T-cell (primary cell): ENCODE data around the gene GRIK4. TPM values are rescaled to one million over a fixed set of nuclear protein-coding genes. Genes with fewer than 3 reads are reported as not detected.
A peak's percentile ranks its signal among the peaks of the same experiment; 100 is the strongest.

ENCODE experiments used
- ATAC-seq, 4 experiments: fragments of 200-7000 bp in 3 of 4; fragments of 150-1000 bp in 1 of 4; cut with Tn5 transposase; replicated peaks in 1 of 4; 1 replicate in 3 of 4; 2 replicates in 1 of 4; pipeline ENCODE4 v1.10.0; 2021; ENCODE audit warnings: moderate library complexity in 3 of 4, mild to moderate bottlenecking in 2 of 4, moderate number of reproducible peaks in 1 of 4
- CTCF ChIA-PET, 2 donors: fragments of 300-600 bp; sonication (Branson Sonifier 250); formaldehyde crosslinking; loops; one replicate each; lab custom pipeline; 2022; ENCODE audit warnings: antibody characterized with exemption in 2 of 2; lab: Charles Lee
- POLR2A ChIA-PET, 2 donors: fragments of 300-600 bp; sonication (Branson Sonifier 250); formaldehyde crosslinking; loops; one replicate each; lab custom pipeline; 2022; ENCODE audit warnings: antibody characterized with exemption in 2 of 2; lab: Charles Lee
- DNase-seq, 35 experiments: peaks; one replicate each; pipeline versions ENCODE4 v3.0.0 to v3.0.0-alpha.2; 2013 to 2023
- H3K27ac ChIP-seq: one replicate; pipeline ENCODE4 v1.5.1; 2013; ENCODE audit warnings: low read length
- H3K27me3 ChIP-seq, 2 experiments: replicated peaks in 1 of 2; 1 replicate in 1 of 2; 2 replicates in 1 of 2; pipeline versions ENCODE4 v1.6.1 to v1.7.0; 2013; ENCODE audit warnings: low read length in 1 of 2, mixed read lengths in 1 of 2; ENCODE audit not compliant: control insufficient read depth in 2 of 2, insufficient read depth in 2 of 2; ENCODE audit errors: extremely low read depth in 1 of 2
- H3K36me3 ChIP-seq, 2 donors: 1 replicate in 1 of 2; 2 replicates in 1 of 2; pipeline versions ENCODE4 v1.6.1 to v1.7.0; 2013; ENCODE audit warnings: low read length in 1 of 2; ENCODE audit not compliant: control insufficient read depth in 2 of 2, insufficient read depth in 1 of 2; ENCODE audit errors: extremely low read depth in 1 of 2
- H3K4me1 ChIP-seq, 2 experiments: 1 replicate in 1 of 2; 2 replicates in 1 of 2; pipeline versions ENCODE4 v1.6.1 to v1.7.0; 2013; ENCODE audit warnings: low read length in 2 of 2, mixed read lengths in 1 of 2; ENCODE audit not compliant: insufficient read depth in 2 of 2, control insufficient read depth in 1 of 2; ENCODE audit errors: extremely low read depth in 1 of 2
- H3K4me3 ChIP-seq, 2 donors: 1 replicate in 1 of 2; 2 replicates in 1 of 2; pipeline versions ENCODE4 v1.5.1 to v1.7.0; 2013; ENCODE audit warnings: mild to moderate bottlenecking in 2 of 2, low read length in 1 of 2, moderate library complexity in 1 of 2; ENCODE audit not compliant: control insufficient read depth in 1 of 2; ENCODE audit errors: extremely low read depth in 1 of 2
- H3K9me3 ChIP-seq: 2 replicates; pipeline ENCODE4 v1.7.0; 2013
- H3K27ac Mint-ChIP-seq, 2 donors: one replicate each; pipeline ENCODE4 v1.8.0; 2020 to 2021; ENCODE audit warnings: mild to moderate bottlenecking in 2 of 2, mixed read lengths in 2 of 2
- H3K27me3 Mint-ChIP-seq, 2 donors: one replicate each; pipeline ENCODE4 v1.8.0; 2021 to 2022; ENCODE audit warnings: mixed read lengths in 2 of 2
- H3K36me3 Mint-ChIP-seq: one replicate; pipeline ENCODE4 v1.8.0; 2021; ENCODE audit warnings: mixed read lengths
- H3K4me1 Mint-ChIP-seq, 3 donors: one replicate each; pipeline ENCODE4 v1.8.0; 2020 to 2022; ENCODE audit warnings: mixed read lengths in 3 of 3, mild to moderate bottlenecking in 1 of 3
- H3K4me3 Mint-ChIP-seq, 3 donors: one replicate each; pipeline ENCODE4 v1.8.0; 2020 to 2022; ENCODE audit warnings: mild to moderate bottlenecking in 3 of 3, mixed read lengths in 3 of 3, moderate library complexity in 3 of 3
- H3K9me3 Mint-ChIP-seq, 3 donors: one replicate each; pipeline ENCODE4 v1.8.0; 2020 to 2022; ENCODE audit warnings: mixed read lengths in 3 of 3
- WGBS: methylation state at CpG from one replicate; pipeline ENCODE4 v1.1.5; 2013; ENCODE audit warnings: missing lambda C conversion rate; ENCODE audit not compliant: insufficient coverage; 5-methylcytosine and 5-hydroxymethylcytosine counted together
- total RNA-seq, 35 experiments: library from RNA in 6 of 35; stranded (reverse) in 6 of 35; fragments of 120-200 nt in 1 of 35; gene quantifications; one replicate each; pipeline versions ENCODE4 v1.2.1 to v1.2.4 and lab custom pipeline; 2013 to 2026

The GRIK4 gene
- total RNA-seq, 5 donors from 2014 or later (not counting 1 experiment from before 2014, with no cell fraction given), result 0.09 TPM; not detected in 4

- Mint-ChIP-seq H3K27ac (no peak overlapping the region), H3K27me3 (peaks cover 6 to 19% of the 10 kb centered on the region in 2 donors), H3K9me3 (no peaks in the 10 kb centered on the region), H3K4me3 (no peak overlapping the region), H3K4me1 (no peaks in the 10 kb centered on the region), H3K36me3 (no peaks in the 10 kb centered on the region)
- DNase-seq, result no peak
- Histone ChIP-seq H3K27me3 (peaks cover 0 to 5% of the 10 kb centered on the region in 2 experiments), H3K9me3 (no peaks in the 10 kb centered on the region), H3K4me3 (no peak overlapping the region), H3K27ac (no peak overlapping the region), H3K4me1 (peaks cover 0 to 4% of the 10 kb centered on the region in 2 experiments), H3K36me3 (no peaks in the 10 kb centered on the region)
- no peak for ATAC-seq
- WGBS, result 76% methylated on average over 9 of the region's 14 CpGs
- CTCF ChIA-PET, result interaction anchor here in 1 of 2 donors (0.7 to 1.0 kb wide), 2 partner anchors 20 to 543 kb away, joined by 3 to 5 read pairs; no protein-coding TSS in a partner anchor
- POLR2A ChIA-PET, result no interaction called here
These were observed 417.1 kb downstream of the GRIK4 start for GRCh38 chr11:120928627-120929026.

GRCh38 chr11:120929090-120929489, 417.5 kb downstream of the GRIK4 start:
- Histone ChIP-seq H3K36me3 (no peaks in the 10 kb centered on the region), H3K27me3 (peaks cover 0 to 6% of the 10 kb centered on the region in 2 experiments), H3K4me1 (peaks cover 0 to 4% of the 10 kb centered on the region in 2 experiments), H3K9me3 (no peaks in the 10 kb centered on the region), H3K4me3 (no peak overlapping the region), H3K27ac (no peak overlapping the region)
- no peaks in the 10 kb centered on the region for H3K36me3 Mint-ChIP-seq
- ATAC-seq (no peak), DNase-seq (no peak)
- CTCF ChIA-PET, result no interaction called here
- 89% methylated on average over 9 of the region's 11 CpGs for WGBS
- H3K4me3 Mint-ChIP-seq, result no peak overlapping the region
- no peaks in the 10 kb centered on the region for H3K9me3 Mint-ChIP-seq
- no peaks in the 10 kb centered on the region for H3K4me1 Mint-ChIP-seq
- no peak overlapping the region for H3K27ac Mint-ChIP-seq
- H3K27me3 Mint-ChIP-seq, result peaks cover 6 to 19% of the 10 kb centered on the region in 2 donors
- POLR2A ChIA-PET, result no interaction called here

DNA sequence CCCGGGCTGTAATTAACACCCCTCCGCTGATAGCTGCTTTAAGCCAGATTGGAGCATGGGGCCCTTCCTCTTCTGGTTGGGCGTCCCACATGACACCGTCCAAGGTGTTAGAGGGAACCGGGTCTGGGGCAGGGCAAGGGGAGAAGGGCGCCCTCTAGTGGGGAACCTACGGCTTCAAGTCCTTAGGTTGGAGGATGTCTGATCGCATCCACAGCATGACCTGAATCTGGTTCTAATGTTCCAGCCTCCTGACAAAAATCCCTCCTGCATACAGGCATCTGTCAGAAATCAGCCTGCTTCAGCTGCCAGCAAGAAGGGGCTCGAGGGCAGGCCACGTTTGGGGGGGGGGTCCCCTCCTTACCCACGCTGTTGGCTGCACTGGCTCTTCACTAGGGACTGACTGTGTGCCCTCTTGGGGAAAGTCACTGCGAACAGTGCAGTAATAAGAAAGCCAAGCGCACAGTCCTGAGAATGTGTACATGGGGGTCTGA, 418.2 kb downstream of the GRIK4 start:
- Histone ChIP-seq H3K27me3 (peaks cover 0 to 12% of the 10 kb centered on the region in 2 experiments), H3K4me1 (peaks cover 0 to 4% of the 10 kb centered on the region in 2 experiments), H3K27ac (no peak overlapping the region), H3K36me3 (no peaks in the 10 kb centered on the region), H3K4me3 (no peak overlapping the region), H3K9me3 (no peaks in the 10 kb centered on the region)
- CTCF ChIA-PET, result interaction anchor here in 1 of 2 donors (0.6 to 1.3 kb wide), 4 partner anchors 17 to 1240 kb away, joined by 3 to 4 read pairs (median 3); no protein-coding TSS in a partner anchor
- Mint-ChIP-seq H3K4me1 (no peaks in the 10 kb centered on the region), H3K27me3 (peaks cover 9 to 20% of the 10 kb centered on the region in 2 donors), H3K36me3 (no peaks in the 10 kb centered on the region), H3K4me3 (no peak overlapping the region), H3K9me3 (no peaks in the 10 kb centered on the region), H3K27ac (no peak overlapping the region)
- ATAC-seq (peak in 2 of 4 experiments; percentile 31 to 45), DNase-seq (peak in 23 of 35 experiments; percentile 5 to 58 (median 18))
- POLR2A ChIA-PET, result no interaction called here
- 70% methylated on average over 5 of the region's 13 CpGs for WGBS

GRCh38 chr11:120931057-120931779, 419.7 kb downstream of the GRIK4 start:
- Mint-ChIP-seq H3K4me1 (no peaks in the 10 kb centered on the region), H3K27me3 (peaks cover 16 to 23% of the 10 kb centered on the region in 2 donors), H3K4me3 (no peak overlapping the region), H3K36me3 (no peaks in the 10 kb centered on the region), H3K27ac (no peak overlapping the region), H3K9me3 (no peaks in the 10 kb centered on the region)
- DNase-seq, result no peak
- ChIA-PET CTCF (interaction anchor here in 1 of 2 donors (0.7 to 1.3 kb wide), 2 partner anchors 23 to 39 kb away, joined by 3 read pairs; no protein-coding TSS in a partner anchor), POLR2A (no interaction called here)
- ATAC-seq, result no peak
- Histone ChIP-seq H3K4me3 (no peak overlapping the region), H3K36me3 (no peaks in the 10 kb centered on the region), H3K4me1 (peaks cover 0 to 4% of the 10 kb centered on the region in 2 experiments), H3K27me3 (peaks cover 0 to 12% of the 10 kb centered on the region in 2 experiments), H3K9me3 (no peaks in the 10 kb centered on the region), H3K27ac (no peak overlapping the region)
- 62% methylated on average over 2 of the region's 4 CpGs for WGBS

DNA sequence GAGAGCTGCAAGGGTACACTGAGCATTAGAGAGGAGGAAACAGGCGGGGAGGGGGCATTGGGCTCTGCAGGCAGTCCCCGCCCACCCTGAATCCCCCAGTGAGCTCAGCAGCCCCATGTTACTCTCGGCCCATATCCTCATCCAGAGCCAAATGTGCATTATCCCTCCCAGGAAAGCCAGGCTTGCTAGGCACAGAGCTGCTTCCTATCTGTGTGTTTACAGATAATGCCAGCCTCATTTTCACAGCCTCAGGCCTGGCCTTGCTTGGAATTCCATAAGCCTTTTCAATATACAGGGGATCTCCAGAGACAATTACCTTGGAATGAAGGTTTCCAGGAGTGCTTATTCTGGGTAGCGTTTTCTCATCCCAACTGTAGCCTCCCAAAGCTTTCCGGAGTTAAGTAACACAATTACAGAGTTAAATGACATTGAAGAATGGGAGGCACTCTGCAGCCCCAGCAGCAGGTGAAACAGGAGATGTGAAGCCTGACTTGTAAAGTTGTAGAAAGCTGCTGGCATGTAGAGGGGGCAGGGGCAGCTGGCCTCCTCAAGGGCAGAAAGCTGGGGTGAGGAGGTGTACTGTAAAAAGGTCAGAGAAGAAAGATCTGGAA, 420.9 kb downstream of the GRIK4 start:
- no peaks in the 10 kb centered on the region for H3K36me3 Mint-ChIP-seq
- no peak overlapping the region for H3K27ac ChIP-seq
- ChIA-PET CTCF (interaction anchor here (0.6 to 0.7 kb wide), 5 partner anchors 8 to 571 kb away, joined by 3 to 5 read pairs (median 3); no protein-coding TSS in a partner anchor), POLR2A (no interaction called here)
- H3K9me3 Mint-ChIP-seq, result no peaks in the 10 kb centered on the region
- H3K4me3 Mint-ChIP-seq, result no peak overlapping the region
- no peaks in the 10 kb centered on the region for H3K4me1 Mint-ChIP-seq
- H3K27me3 ChIP-seq, result peaks cover 0 to 15% of the 10 kb centered on the region in 2 experiments
- peaks cover 19 to 28% of the 10 kb centered on the region in 2 donors for H3K27me3 Mint-ChIP-seq
- H3K9me3 ChIP-seq, result no peaks in the 10 kb centered on the region
- peaks cover 0 to 4% of the 10 kb centered on the region in 2 experiments for H3K4me1 ChIP-seq
- WGBS, result 41% methylated on average over 2 of the region's 5 CpGs
- ATAC-seq, result no peak
- no peak overlapping the region for H3K27ac Mint-ChIP-seq
- DNase-seq, result no peak
- no peaks in the 10 kb centered on the region for H3K36me3 ChIP-seq
- no peak overlapping the region for H3K4me3 ChIP-seq

GRCh38 chr11:120936356-120936755, 424.8 kb downstream of the GRIK4 start:
- no peaks in the 10 kb centered on the region for H3K36me3 Mint-ChIP-seq
- no peak for ATAC-seq
- ChIA-PET POLR2A (no interaction called here), CTCF (interaction anchor here in 1 of 2 donors (0.9 kb wide), 1 partner anchor 23 kb away, joined by 7 read pairs; no protein-coding TSS in a partner anchor)
- H3K36me3 ChIP-seq, result no peaks in the 10 kb centered on the region
- WGBS, result 68% methylated on average over 2 of the region's 3 CpGs
- no peak overlapping the region for H3K4me3 Mint-ChIP-seq
- no peak overlapping the region for H3K4me3 ChIP-seq
- no peaks in the 10 kb centered on the region for H3K4me1 Mint-ChIP-seq
- no peak overlapping the region for H3K27ac ChIP-seq
- no peaks in the 10 kb centered on the region for H3K4me1 ChIP-seq
- no peaks in the 10 kb centered on the region for H3K9me3 ChIP-seq
- no peaks in the 10 kb centered on the region for H3K9me3 Mint-ChIP-seq
- H3K27me3 Mint-ChIP-seq, result peaks cover 38 to 45% of the 10 kb centered on the region in 2 donors
- H3K27me3 ChIP-seq, result peaks cover 0 to 23% of the 10 kb centered on the region in 2 experiments
- no peak for DNase-seq
- H3K27ac Mint-ChIP-seq, result no peak overlapping the region
